HCT116 (cell line): ENCODE results near the gene MYO16.

ENCODE experiments used
- ATF3 ChIP-seq: IDR thresholded peaks from 2 replicates; pipeline ENCODE4 v1.6.1; 2012
- CEBPB ChIP-seq: IDR thresholded peaks from 2 replicates; pipeline ENCODE4 v1.6.1; 2012; ENCODE audit warnings: low read depth
- CTCF ChIP-seq, 3 experiments: fragments of 200-600 bp in 1 of 3; sonication (generic) in 1 of 3; IDR thresholded peaks in 2 of 3; conservative IDR thresholded peaks in 1 of 3; 2 replicates each; pipeline ENCODE4 v1.5.1; 2012 to 2017; ENCODE audit warnings: low read depth in 2 of 3, low read length in 2 of 3, antibody characterized with exemption in 1 of 3, borderline replicate concordance in 1 of 3, control low read depth in 1 of 3, mild to moderate bottlenecking in 1 of 3, mixed read lengths in 1 of 3, mixed run types in 1 of 3, moderate library complexity in 1 of 3; ENCODE audit not compliant: insufficient read depth in 1 of 3
- ELF1 ChIP-seq: IDR thresholded peaks from 2 replicates; pipeline ENCODE4 v1.6.1; 2012; ENCODE audit warnings: low read depth, borderline replicate concordance
- EZH2 ChIP-seq: fragments of 200-600 bp; sonication (generic); IDR thresholded peaks from 2 replicates; pipeline ENCODE4 v1.6.1; 2017; ENCODE audit warnings: antibody characterized with exemption, mixed run types
- MAX ChIP-seq: IDR thresholded peaks from 2 replicates; pipeline ENCODE4 v1.6.1; 2012
- POLR2A ChIP-seq: IDR thresholded peaks from 2 replicates; pipeline ENCODE4 v1.7.0; 2011; ENCODE audit warnings: borderline replicate concordance; ENCODE audit not compliant: insufficient read depth, insufficient read length; ENCODE audit errors: extremely low read depth
- POLR2AphosphoS5 ChIP-seq: IDR thresholded peaks from 2 replicates; pipeline ENCODE4 v1.6.1; 2011; ENCODE audit warnings: mild to moderate bottlenecking, low read depth, low read length, moderate library complexity
- REST ChIP-seq: IDR thresholded peaks from 2 replicates; pipeline ENCODE4 v1.6.1; 2012; ENCODE audit warnings: low read depth
- SP1 ChIP-seq: IDR thresholded peaks from 2 replicates; pipeline ENCODE4 v1.6.1; 2012; ENCODE audit warnings: low read depth
- YY1 ChIP-seq: IDR thresholded peaks from 2 replicates; pipeline ENCODE4 v1.6.1; 2011; ENCODE audit warnings: low read length, low read depth, moderate library complexity, mild to moderate bottlenecking; ENCODE audit not compliant: insufficient replicate concordance; ENCODE audit errors: extremely low read depth
- ZBTB33 ChIP-seq: IDR thresholded peaks from 2 replicates; pipeline ENCODE4 v1.6.1; 2011; ENCODE audit warnings: mild to moderate bottlenecking, low read length, moderate library complexity; ENCODE audit not compliant: insufficient replicate concordance; ENCODE audit errors: extremely low read depth

- TF ChIP-seq SP1: no peak
- no peak for TF ChIP-seq CEBPB
- no peak for TF ChIP-seq MAX
- no peak for TF ChIP-seq CTCF (IDR thresholded peaks at IDR 0.05 in 2 of 3, conservative IDR thresholded peaks at IDR 0.05 in 1 of 3; ENCODE audit: borderline replicate concordance in 1 of 3, insufficient read depth in 1 of 3, low read depth in 2 of 3, low read length in 2 of 3)
- TF ChIP-seq REST: no peak
- TF ChIP-seq POLR2A: no peak
- no peak for TF ChIP-seq POLR2AphosphoS5
- no peak for TF ChIP-seq ZBTB33
- TF ChIP-seq ATF3: no peak
- no peak for TF ChIP-seq EZH2
- no peak for TF ChIP-seq YY1
- TF ChIP-seq ELF1: no peak
Measured at GRCh38 chr13:108850691-108851090, 221.3 kb downstream of the MYO16 start.
